MM.1S (cell line): ENCODE results near the gene ZNF598.

ENCODE experiments used
- CTCF ChIP-seq: fragments of 300-600 bp; sonication (generic); IDR thresholded peaks from 2 replicates; pipeline ENCODE4 v1.5.1; 2016; ENCODE audit warnings: antibody characterized with exemption, low read length, mixed read lengths
- EZH2phosphoT487 ChIP-seq: fragments of 300-600 bp; sonication (generic); IDR thresholded peaks from 2 replicates; pipeline ENCODE4 v1.6.1; 2018; ENCODE audit warnings: antibody characterized with exemption, low read length

GRCh38 chr16:2058420-2058819 lies 48.8 kb upstream of the ZNF598 start:
- TF ChIP-seq CTCF (no peak), EZH2phosphoT487 (no peak)
